HepG2 (cell line): ENCODE measurements around the gene MCRIP2. TPM values are rescaled to one million over a fixed set of nuclear protein-coding genes. Genes with fewer than 3 reads are reported as not detected.

Source experiments
- ATAC-seq: fragments of 200-7000 bp; cut with Tn5 transposase; 3 replicates; pipeline ENCODE4 v1.9.1; 2020; ENCODE audit warnings: mild to moderate bottlenecking, moderate library complexity
- BruUV-seq: library from RNA; stranded (reverse); fragments of 400-500 nt; replicated peaks from 2 replicates; lab custom pipeline; 2021; lab: Mats Ljungman, UMichigan
- CTCF ChIA-PET: fragments of 300-600 bp; formaldehyde crosslinking; extraction: SDS; loops from one replicate; lab custom pipeline; 2021; ENCODE audit warnings: low total read pairs, inconsistent platforms, low intra/inter-chr PET ratio; lab: Yijun Ruan, JAX
- POLR2A ChIA-PET: fragments of 350-600 bp; sonication (Branson Sonifier 250); formaldehyde crosslinking; loops from one replicate; lab custom pipeline; 2020; ENCODE audit warnings: antibody characterized with exemption, inconsistent platforms; lab: Yijun Ruan, JAX
- DNase-seq: peaks from one replicate; pipeline ENCODE4 v3.0.0-alpha.2; 2015; ENCODE audit warnings: low spot score
- FAIRE-seq: peaks from 3 replicates; lab custom pipeline; 2011; peaks lifted over from hg19 to GRCh38; lab: Jason Lieb, UNC
- H2AFZ ChIP-seq: one replicate; pipeline ENCODE4 v1.6.1; 2011; ENCODE audit warnings: low read length, inconsistent platforms
- H3K27ac ChIP-seq: fragments of 300-600 bp; 3 replicates; pipeline ENCODE4 v1.8.0; 2011; ENCODE audit warnings: mixed run types, mild to moderate bottlenecking, mixed read lengths, low read length, inconsistent platforms; ENCODE audit not compliant: insufficient read depth; ENCODE audit errors: extremely low read length
- H3K27me3 ChIP-seq, 2 experiments: fragments of 200-600 bp in 1 of 2; 2 replicates in 1 of 2; 3 replicates in 1 of 2; pipeline versions ENCODE4 v1.6.0 to v1.8.0; 2011; ENCODE audit warnings: low read length in 2 of 2, mild to moderate bottlenecking in 2 of 2, moderate library complexity in 2 of 2, inconsistent platforms in 1 of 2; ENCODE audit not compliant: insufficient read depth in 2 of 2, control insufficient read depth in 1 of 2
- H3K36me3 ChIP-seq, 2 experiments: fragments of 200-600 bp in 1 of 2; replicated peaks in 1 of 2; 2 replicates in 1 of 2; 3 replicates in 1 of 2; pipeline versions ENCODE4 v1.5.1 to v1.8.0; 2011; ENCODE audit warnings: low read length in 2 of 2, inconsistent platforms in 1 of 2; ENCODE audit not compliant: insufficient read depth in 2 of 2, control insufficient read depth in 1 of 2
- H3K4me1 ChIP-seq: 2 replicates; pipeline ENCODE4 v1.5.1; 2012; ENCODE audit warnings: low read length, inconsistent platforms; ENCODE audit not compliant: insufficient read depth
- H3K4me2 ChIP-seq: 2 replicates; pipeline ENCODE4 v1.6.0; 2011; ENCODE audit warnings: low read depth, low read length, inconsistent platforms
- H3K4me3 ChIP-seq, 3 experiments: fragments of 200-600 bp in 1 of 3; sonication (generic), shearing (Covaris generic) in 1 of 3; replicated peaks in 1 of 3; 2 replicates each; pipeline ENCODE4 v1.5.1; 2011 to 2016; ENCODE audit warnings: low read length in 3 of 3, inconsistent platforms in 2 of 3, low read depth in 2 of 3, mild to moderate bottlenecking in 2 of 3, control low read depth in 1 of 3, mixed read lengths in 1 of 3; ENCODE audit not compliant: insufficient read depth in 1 of 3
- H3K79me2 ChIP-seq: one replicate; pipeline ENCODE4 v1.6.1; 2011; ENCODE audit warnings: low read length, inconsistent platforms; ENCODE audit not compliant: insufficient read depth
- H3K9ac ChIP-seq: 2 replicates; pipeline ENCODE4 v1.6.0; 2011; ENCODE audit warnings: mild to moderate bottlenecking, low read depth, low read length, inconsistent platforms; ENCODE audit not compliant: insufficient read depth
- H3K9me3 ChIP-seq: 2 replicates; pipeline ENCODE4 v1.5.1; 2012; ENCODE audit warnings: mild to moderate bottlenecking, low read length
- H4K20me1 ChIP-seq: 2 replicates; pipeline ENCODE4 v1.6.0; 2011; ENCODE audit warnings: inconsistent platforms, mild to moderate bottlenecking, low read length, moderate library complexity; ENCODE audit not compliant: insufficient read depth
- NBN ChIP-seq: fragments of 450-650 bp; conservative IDR thresholded peaks from 2 replicates; pipeline ENCODE4 v1.6.1; 2017
- ZBTB38 ChIP-seq: sonication (generic); formaldehyde crosslinking; IDR thresholded peaks from 2 replicates; pipeline ENCODE4 v1.5.1; 2020; ENCODE audit warnings: mild to moderate bottlenecking, missing genetic modification reagents
- ZNF558 ChIP-seq: sonication (generic); formaldehyde crosslinking; IDR thresholded peaks from 2 replicates; pipeline ENCODE4 v1.9.0; 2022; ENCODE audit warnings: mild to moderate bottlenecking, missing genetic modification reagents, borderline replicate concordance
- WGBS: methylation state at CpG from one replicate; pipeline ENCODE4 v1.1.6; 2017; ENCODE audit warnings: low lambda C conversion rate; 5-methylcytosine and 5-hydroxymethylcytosine counted together
- in situ Hi-C: cut with HindIII; loops from 2 replicates; pipeline ENCODE4 v1.10.0; 2017; ENCODE audit warnings: low pct_unique_long_range_greater_than_20kb; ENCODE audit not compliant: extremely low pct_ligation_motif_present
- intact Hi-C: fragments of 100-400 bp; cut with micrococcal nuclease; formaldehyde crosslinking; loops from one replicate; pipeline ENCODE4 v1.10.0; 2022; ENCODE audit not compliant: unreplicated experiment
- polyA plus RNA-seq, 8 experiments: library from polyadenylated mRNA; depleted of rRNA in 3 of 8; stranded (reverse) in 7 of 8; unstranded in 1 of 8; fragments of >200 nt; fragmentation: Illumina TruSeq in 4 of 8; extraction: Trizol in 4 of 8; gene quantifications; 2 replicates each; pipeline versions ENCODE4 v1.2.1 to v1.2.3, GENCODE V29; 2011 to 2016; ENCODE audit warnings: low read depth in 4 of 8, missing spikeins in 1 of 8, mixed read lengths in 1 of 8; ENCODE audit not compliant: insufficient read depth in 1 of 8
- total RNA-seq, 5 experiments: library from RNA; depleted of rRNA; stranded (reverse); fragments of >200 nt; fragmentation: Illumina TruSeq; extraction: Trizol; gene quantifications; 2 replicates each; pipeline ENCODE4 v1.2.3, GENCODE V29; 2016; ENCODE audit warnings: low read depth in 1 of 5
- TF ChIP-seq, protein P1 (sequence below): sonication (generic); formaldehyde crosslinking; IDR thresholded peaks from 2 replicates; pipeline ENCODE4 v1.5.1; 2020; ENCODE audit warnings: mild to moderate bottlenecking, missing genetic modification reagents, moderate library complexity

The MCRIP2 gene
- total and polyA plus RNA-seq, 2 of the 13 experiments (the other 11 are each of a cell fraction or from before 2014, with no cell fraction given) = 39.6 to 76.7 TPM

DNA sequence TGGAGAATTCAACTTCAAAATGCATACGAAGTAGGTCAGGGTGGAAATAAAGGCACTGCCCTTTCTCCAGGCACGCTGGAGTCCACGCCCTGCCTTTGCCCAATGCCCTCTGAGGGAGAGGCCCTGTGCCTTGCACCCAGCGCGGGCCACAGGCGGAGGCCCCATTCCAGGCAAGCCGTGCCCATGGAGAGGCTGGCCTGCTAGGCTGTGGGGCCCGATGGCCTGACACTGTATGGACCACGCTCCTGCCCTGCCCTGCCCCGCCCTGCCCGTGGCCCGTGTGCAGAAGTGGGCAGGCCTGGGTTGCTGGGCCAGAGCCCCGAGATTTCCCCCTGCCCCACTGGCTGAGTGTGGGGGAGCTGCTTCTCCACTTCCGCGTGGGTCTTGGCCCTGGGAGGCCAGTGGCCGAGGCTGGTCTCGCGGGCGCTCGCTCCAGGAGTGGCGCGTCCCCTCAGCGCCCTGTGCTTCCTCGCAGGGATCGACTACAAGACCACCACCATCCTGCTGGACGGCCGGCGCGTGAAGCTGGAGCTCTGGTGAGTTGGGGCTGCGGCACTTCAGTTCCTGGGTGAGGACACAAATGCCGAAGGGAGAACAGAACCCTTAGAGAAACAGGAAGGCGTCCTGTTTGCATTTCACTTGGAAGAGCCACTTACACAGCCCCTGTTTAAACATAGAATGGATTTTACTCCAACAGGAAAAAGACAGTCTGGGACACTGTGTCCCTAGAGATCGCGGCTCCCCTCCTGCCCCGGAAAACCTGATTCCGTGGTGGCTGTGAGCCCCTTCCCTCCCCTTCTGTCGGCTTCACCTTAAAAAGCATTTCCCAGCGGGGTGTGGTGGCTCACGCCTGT, 24.7 kb upstream of the MCRIP2 start:
- Histone ChIP-seq H2AFZ (no peak overlapping the region), H3K27ac (no peak overlapping the region), H3K9me3 (no peaks in the 10 kb centered on the region), H3K9ac (no peak overlapping the region), H3K79me2 (no peaks in the 10 kb centered on the region), H4K20me1 (no peaks in the 10 kb centered on the region), H3K27me3 (no peaks in the 10 kb centered on the region), H3K4me1 (peaks cover 9% of the 10 kb centered on the region), H3K4me2 (no peak overlapping the region), H3K4me3 (no peak overlapping the region), H3K36me3 (peaks cover 1 to 9% of the 10 kb centered on the region in 2 experiments; a peak in 1 of 5 replicates)
- no TSS peak for BruUV-seq
- ChIA-PET CTCF (no interaction called here), POLR2A (no interaction called here)
- FAIRE-seq = no peak
- 84% methylated on average over 26 of the region's 39 CpGs for WGBS
- intact Hi-C loops (no loop called here), in situ Hi-C loops (no loop called here)
- TF ChIP-seq ZNF558 = no peak
- TF ChIP-seq ZBTB38 (CRISPR knock-in tag) = peak; percentile 23; the same call in 1 of the 2 replicates
- no peak for TF ChIP-seq NBN
- TF ChIP-seq, protein P1, sequence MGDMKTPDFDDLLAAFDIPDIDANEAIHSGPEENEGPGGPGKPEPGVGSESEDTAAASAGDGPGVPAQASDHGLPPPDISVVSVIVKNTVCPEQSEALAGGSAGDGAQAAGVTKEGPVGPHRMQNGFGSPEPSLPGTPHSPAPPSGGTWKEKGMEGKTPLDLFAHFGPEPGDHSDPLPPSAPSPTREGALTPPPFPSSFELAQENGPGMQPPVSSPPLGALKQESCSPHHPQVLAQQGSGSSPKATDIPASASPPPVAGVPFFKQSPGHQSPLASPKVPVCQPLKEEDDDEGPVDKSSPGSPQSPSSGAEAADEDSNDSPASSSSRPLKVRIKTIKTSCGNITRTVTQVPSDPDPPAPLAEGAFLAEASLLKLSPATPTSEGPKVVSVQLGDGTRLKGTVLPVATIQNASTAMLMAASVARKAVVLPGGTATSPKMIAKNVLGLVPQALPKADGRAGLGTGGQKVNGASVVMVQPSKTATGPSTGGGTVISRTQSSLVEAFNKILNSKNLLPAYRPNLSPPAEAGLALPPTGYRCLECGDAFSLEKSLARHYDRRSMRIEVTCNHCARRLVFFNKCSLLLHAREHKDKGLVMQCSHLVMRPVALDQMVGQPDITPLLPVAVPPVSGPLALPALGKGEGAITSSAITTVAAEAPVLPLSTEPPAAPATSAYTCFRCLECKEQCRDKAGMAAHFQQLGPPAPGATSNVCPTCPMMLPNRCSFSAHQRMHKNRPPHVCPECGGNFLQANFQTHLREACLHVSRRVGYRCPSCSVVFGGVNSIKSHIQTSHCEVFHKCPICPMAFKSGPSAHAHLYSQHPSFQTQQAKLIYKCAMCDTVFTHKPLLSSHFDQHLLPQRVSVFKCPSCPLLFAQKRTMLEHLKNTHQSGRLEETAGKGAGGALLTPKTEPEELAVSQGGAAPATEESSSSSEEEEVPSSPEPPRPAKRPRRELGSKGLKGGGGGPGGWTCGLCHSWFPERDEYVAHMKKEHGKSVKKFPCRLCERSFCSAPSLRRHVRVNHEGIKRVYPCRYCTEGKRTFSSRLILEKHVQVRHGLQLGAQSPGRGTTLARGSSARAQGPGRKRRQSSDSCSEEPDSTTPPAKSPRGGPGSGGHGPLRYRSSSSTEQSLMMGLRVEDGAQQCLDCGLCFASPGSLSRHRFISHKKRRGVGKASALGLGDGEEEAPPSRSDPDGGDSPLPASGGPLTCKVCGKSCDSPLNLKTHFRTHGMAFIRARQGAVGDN = peak; percentile 20; the same call in 1 of the 2 replicates
- peak; percentile 35; the same call in 1 of the 3 replicates for ATAC-seq
- DNase-seq = no peak
